Neural cell (in vitro differentiated cells): ENCODE results near the gene CTNNBL1. TPM values are rescaled to one million over a fixed set of nuclear protein-coding genes. Genes with fewer than 3 reads are reported as not detected.
A peak's percentile ranks its signal among the peaks of the same experiment; 100 is the strongest.

ENCODE experiments used
- H2AFZ ChIP-seq: fragments of 200-600, 300-800 bp; sonication (generic), shearing (Covaris generic); 2 replicates; pipeline ENCODE4 v1.6.0; 2014; ENCODE audit warnings: low read depth, mild to moderate bottlenecking, antibody characterized with exemption, low read length, moderate library complexity
- H3F3A ChIP-seq: fragments of 200-600 bp; shearing (Covaris generic); 2 replicates; pipeline ENCODE4 v1.6.1; 2016; ENCODE audit warnings: mild to moderate bottlenecking, moderate library complexity, mixed read lengths, antibody characterized with exemption, low read length; ENCODE audit not compliant: insufficient read depth, poor library complexity, severe bottlenecking
- H3K27ac ChIP-seq: fragments of 200-600, 300-800 bp; sonication (generic), shearing (Covaris generic); 2 replicates; pipeline ENCODE4 v1.5.1; 2014; ENCODE audit warnings: mild to moderate bottlenecking, low read length, moderate library complexity
- H3K27me3 ChIP-seq: fragments of 300-800, 200-600 bp; sonication (generic), shearing (Covaris generic); 2 replicates; pipeline ENCODE4 v1.6.0; 2014; ENCODE audit warnings: mild to moderate bottlenecking, low read depth, low read length, moderate library complexity; ENCODE audit not compliant: insufficient read depth
- H3K36me3 ChIP-seq: fragments of 300-800, 200-600 bp; sonication (generic), shearing (Covaris generic); 2 replicates; pipeline ENCODE4 v1.5.1; 2014; ENCODE audit warnings: mild to moderate bottlenecking, antibody characterized with exemption, low read length, moderate library complexity; ENCODE audit not compliant: insufficient read depth
- H3K4me2 ChIP-seq: fragments of 300-800, 200-600 bp; sonication (generic), shearing (Covaris generic); 2 replicates; pipeline ENCODE4 v1.6.0; 2014; ENCODE audit warnings: mild to moderate bottlenecking, low read length
- H3K4me3 ChIP-seq: fragments of 300-800, 200-600 bp; sonication (generic), shearing (Covaris generic); 2 replicates; pipeline ENCODE4 v1.5.1; 2014; ENCODE audit warnings: mild to moderate bottlenecking, low read length, moderate library complexity
- H3K79me2 ChIP-seq: fragments of 200-600 bp; shearing (Covaris generic); replicated peaks from 2 replicates; pipeline ENCODE4 v1.6.0; 2014; ENCODE audit warnings: mild to moderate bottlenecking, low read length, moderate library complexity; ENCODE audit not compliant: insufficient read depth
- H3K9ac ChIP-seq: fragments of 300-800, 200-600 bp; sonication (generic), shearing (Covaris generic); 2 replicates; pipeline ENCODE4 v1.6.1; 2016; ENCODE audit warnings: mild to moderate bottlenecking, low read length, mixed read lengths
- H3K9me2 ChIP-seq: fragments of 200-600 bp; shearing (Covaris generic); 2 replicates; pipeline ENCODE4 v1.6.1; 2016; ENCODE audit warnings: mild to moderate bottlenecking, low read length, mixed read lengths; ENCODE audit not compliant: insufficient read depth
- H3K9me3 ChIP-seq: fragments of 200-600, 300-800 bp; sonication (generic), shearing (Covaris generic); 2 replicates; pipeline ENCODE4 v1.6.1; 2016; ENCODE audit warnings: mild to moderate bottlenecking, mixed run types, low read length, moderate library complexity, mixed read lengths
- H4K20me1 ChIP-seq: fragments of 200-600 bp; shearing (Covaris generic); 2 replicates; pipeline ENCODE4 v1.6.1; 2016; ENCODE audit warnings: mild to moderate bottlenecking, mixed run types; ENCODE audit not compliant: insufficient read depth
- EP300 ChIP-seq: fragments of 450-650 bp; conservative IDR thresholded peaks from 2 replicates; pipeline ENCODE4 v1.6.1; 2014; ENCODE audit warnings: antibody characterized with exemption, mild to moderate bottlenecking, moderate library complexity; ENCODE audit not compliant: poor library complexity, severe bottlenecking
- EZH2 ChIP-seq: fragments of 200-600, 300-800 bp; shearing (Covaris generic), sonication (generic); IDR thresholded peaks from 2 replicates; pipeline ENCODE4 v1.6.1; 2014; ENCODE audit warnings: antibody characterized with exemption, low read length, borderline replicate concordance, mild to moderate bottlenecking; ENCODE audit not compliant: insufficient read depth, poor library complexity, severe bottlenecking
- MXI1 ChIP-seq: fragments of 450-650 bp; conservative IDR thresholded peaks from 2 replicates; pipeline ENCODE4 v1.6.1; 2014; ENCODE audit warnings: antibody characterized with exemption, mild to moderate bottlenecking; ENCODE audit not compliant: poor library complexity, severe bottlenecking
- POLR2AphosphoS5 ChIP-seq: IDR thresholded peaks from 2 replicates; pipeline ENCODE4 v1.6.1; 2012
- RAD21 ChIP-seq: fragments of 450-650 bp; conservative IDR thresholded peaks from 2 replicates; pipeline ENCODE4 v1.6.1; 2014; ENCODE audit warnings: antibody characterized with exemption, mild to moderate bottlenecking, moderate library complexity
- SMC3 ChIP-seq: fragments of 450-650 bp; conservative IDR thresholded peaks from 2 replicates; pipeline ENCODE4 v1.6.1; 2014; ENCODE audit warnings: antibody characterized with exemption, mild to moderate bottlenecking, moderate library complexity; ENCODE audit not compliant: poor library complexity
- polyA plus RNA-seq: library from polyadenylated mRNA; depleted of rRNA; stranded (reverse); fragments of >200 nt; gene quantifications from 2 replicates; pipeline ENCODE4 v1.2.3, GENCODE V29; 2014
- TF ChIP-seq, protein P1 (sequence below): IDR thresholded peaks from 2 replicates; pipeline ENCODE4 v1.6.1; 2012; ENCODE audit warnings: borderline replicate concordance
- TF ChIP-seq, protein P2 (sequence below): fragments of 450-650 bp; IDR thresholded peaks from 2 replicates; pipeline ENCODE4 v1.5.1; 2014; ENCODE audit warnings: antibody characterized with exemption, mild to moderate bottlenecking, moderate library complexity; ENCODE audit not compliant: poor library complexity, severe bottlenecking

CTNNBL1 gene
- polyA plus RNA-seq, 1 donor from 2014 or later: 32.6 TPM

DNA sequence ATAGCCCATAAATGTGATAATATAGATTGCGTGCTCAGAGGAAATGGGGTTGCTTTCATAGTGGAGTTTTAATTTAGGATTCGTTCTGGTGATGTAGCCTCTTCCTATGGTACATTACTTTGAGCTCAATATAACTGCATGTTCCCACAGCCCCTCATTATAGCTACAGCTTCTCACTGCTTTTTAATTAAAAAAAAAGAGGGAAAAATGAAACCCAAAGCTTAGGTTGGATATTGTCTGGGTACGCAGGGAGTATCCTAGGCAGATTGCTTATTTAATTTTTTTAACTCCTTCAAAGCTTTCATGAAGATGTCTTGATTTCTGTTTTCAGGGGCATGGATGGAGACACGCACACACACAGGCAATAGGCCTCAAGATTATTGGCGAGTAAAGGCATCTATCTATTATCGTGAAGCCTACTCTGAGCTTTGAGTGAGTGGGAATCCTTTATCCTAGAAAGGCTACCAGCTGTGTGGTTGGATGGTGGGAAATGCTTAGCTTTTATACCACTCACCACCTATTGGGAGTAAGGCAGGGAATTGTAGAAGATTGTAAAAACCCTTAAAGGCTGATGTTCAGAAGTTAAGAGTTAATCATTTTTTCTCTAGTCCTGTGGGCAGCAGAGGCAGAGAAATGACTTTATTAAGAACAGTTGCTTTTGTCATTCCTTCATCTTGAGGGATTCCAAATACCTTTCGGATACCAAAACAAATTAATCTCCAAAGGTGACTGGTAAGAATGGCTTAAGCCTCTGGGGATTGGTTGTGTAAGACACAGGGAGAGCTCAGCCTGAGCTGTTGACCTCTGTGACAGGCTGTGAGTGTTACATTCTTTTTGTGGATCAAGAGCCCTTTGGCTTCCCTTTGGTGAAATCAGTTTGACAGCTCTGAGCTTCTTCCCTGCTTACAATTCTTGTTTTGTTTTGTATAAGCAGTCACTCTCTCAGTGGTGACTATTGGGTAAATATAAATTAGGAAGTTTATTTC, 33.4 kb downstream of the CTNNBL1 start:
- H3K36me3 ChIP-seq: no peaks in the 10 kb centered on the region
- no peak overlapping the region for H2AFZ ChIP-seq
- no peaks in the 10 kb centered on the region for H3K27me3 ChIP-seq
- H3K9ac ChIP-seq: no peak overlapping the region
- no peak overlapping the region for H3K4me2 ChIP-seq
- peak overlapping the region; percentile 2 for H3K4me3 ChIP-seq
- TF ChIP-seq EZH2: no peak
- peak; percentile 49 for TF ChIP-seq POLR2AphosphoS5
- TF ChIP-seq, protein P1, sequence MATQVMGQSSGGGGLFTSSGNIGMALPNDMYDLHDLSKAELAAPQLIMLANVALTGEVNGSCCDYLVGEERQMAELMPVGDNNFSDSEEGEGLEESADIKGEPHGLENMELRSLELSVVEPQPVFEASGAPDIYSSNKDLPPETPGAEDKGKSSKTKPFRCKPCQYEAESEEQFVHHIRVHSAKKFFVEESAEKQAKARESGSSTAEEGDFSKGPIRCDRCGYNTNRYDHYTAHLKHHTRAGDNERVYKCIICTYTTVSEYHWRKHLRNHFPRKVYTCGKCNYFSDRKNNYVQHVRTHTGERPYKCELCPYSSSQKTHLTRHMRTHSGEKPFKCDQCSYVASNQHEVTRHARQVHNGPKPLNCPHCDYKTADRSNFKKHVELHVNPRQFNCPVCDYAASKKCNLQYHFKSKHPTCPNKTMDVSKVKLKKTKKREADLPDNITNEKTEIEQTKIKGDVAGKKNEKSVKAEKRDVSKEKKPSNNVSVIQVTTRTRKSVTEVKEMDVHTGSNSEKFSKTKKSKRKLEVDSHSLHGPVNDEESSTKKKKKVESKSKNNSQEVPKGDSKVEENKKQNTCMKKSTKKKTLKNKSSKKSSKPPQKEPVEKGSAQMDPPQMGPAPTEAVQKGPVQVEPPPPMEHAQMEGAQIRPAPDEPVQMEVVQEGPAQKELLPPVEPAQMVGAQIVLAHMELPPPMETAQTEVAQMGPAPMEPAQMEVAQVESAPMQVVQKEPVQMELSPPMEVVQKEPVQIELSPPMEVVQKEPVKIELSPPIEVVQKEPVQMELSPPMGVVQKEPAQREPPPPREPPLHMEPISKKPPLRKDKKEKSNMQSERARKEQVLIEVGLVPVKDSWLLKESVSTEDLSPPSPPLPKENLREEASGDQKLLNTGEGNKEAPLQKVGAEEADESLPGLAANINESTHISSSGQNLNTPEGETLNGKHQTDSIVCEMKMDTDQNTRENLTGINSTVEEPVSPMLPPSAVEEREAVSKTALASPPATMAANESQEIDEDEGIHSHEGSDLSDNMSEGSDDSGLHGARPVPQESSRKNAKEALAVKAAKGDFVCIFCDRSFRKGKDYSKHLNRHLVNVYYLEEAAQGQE: peak; percentile 74
- H3F3A ChIP-seq: no peaks in the 10 kb centered on the region
- H3K9me2 ChIP-seq: no peaks in the 10 kb centered on the region
- no peaks in the 10 kb centered on the region for H4K20me1 ChIP-seq
- H3K79me2 ChIP-seq: peaks cover 4% of the 10 kb centered on the region
- no peaks in the 10 kb centered on the region for H3K9me3 ChIP-seq
- H3K27ac ChIP-seq: peak overlapping the region; percentile 22

DNA sequence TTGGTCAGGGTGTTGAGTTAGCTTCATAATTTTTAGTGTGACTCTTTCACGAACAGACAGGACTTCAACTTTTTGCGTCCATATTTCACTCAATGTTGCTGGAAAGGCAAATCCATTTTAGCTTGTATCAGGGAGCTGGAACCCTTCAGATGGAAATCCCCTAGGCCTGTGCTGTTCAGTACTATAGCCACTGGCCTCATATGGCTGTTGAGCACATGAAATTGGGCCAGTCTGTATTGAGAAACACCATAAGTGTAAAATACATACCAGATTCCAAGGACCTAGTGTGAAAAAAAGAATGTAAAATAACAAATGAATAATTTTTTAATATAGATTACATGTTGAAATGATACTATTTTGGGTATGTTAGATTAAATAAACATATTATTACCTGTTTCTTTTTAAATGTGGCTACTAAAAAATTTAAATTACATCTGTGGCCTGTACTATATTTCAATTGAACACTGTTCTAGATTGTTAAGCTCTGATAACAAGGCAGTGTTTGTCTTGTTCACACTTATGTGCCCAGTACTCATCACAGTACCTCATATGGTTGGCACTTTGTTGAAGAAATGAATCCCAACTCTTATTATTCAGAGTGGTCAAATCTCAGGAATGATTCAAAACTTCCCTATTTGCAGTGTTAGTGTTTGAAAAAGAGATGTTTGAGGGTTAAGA, 34.3 kb downstream of the CTNNBL1 start:
- Histone ChIP-seq H3K27me3 (no peaks in the 10 kb centered on the region), H2AFZ (no peak overlapping the region), H3K27ac (peak overlapping the region; percentile 22), H3K79me2 (peaks cover 4% of the 10 kb centered on the region), H3K36me3 (no peaks in the 10 kb centered on the region), H4K20me1 (no peaks in the 10 kb centered on the region), H3K4me3 (no peak overlapping the region), H3K9me2 (no peaks in the 10 kb centered on the region), H3K4me2 (no peak overlapping the region), H3K9me3 (no peaks in the 10 kb centered on the region), H3K9ac (no peak overlapping the region), H3F3A (no peaks in the 10 kb centered on the region)
- TF ChIP-seq EZH2 (no peak), EP300 (no peak), POLR2AphosphoS5 (no peak), RAD21 (no peak), SMC3 (no peak), MXI1 (no peak)
- TF ChIP-seq, protein P2, sequence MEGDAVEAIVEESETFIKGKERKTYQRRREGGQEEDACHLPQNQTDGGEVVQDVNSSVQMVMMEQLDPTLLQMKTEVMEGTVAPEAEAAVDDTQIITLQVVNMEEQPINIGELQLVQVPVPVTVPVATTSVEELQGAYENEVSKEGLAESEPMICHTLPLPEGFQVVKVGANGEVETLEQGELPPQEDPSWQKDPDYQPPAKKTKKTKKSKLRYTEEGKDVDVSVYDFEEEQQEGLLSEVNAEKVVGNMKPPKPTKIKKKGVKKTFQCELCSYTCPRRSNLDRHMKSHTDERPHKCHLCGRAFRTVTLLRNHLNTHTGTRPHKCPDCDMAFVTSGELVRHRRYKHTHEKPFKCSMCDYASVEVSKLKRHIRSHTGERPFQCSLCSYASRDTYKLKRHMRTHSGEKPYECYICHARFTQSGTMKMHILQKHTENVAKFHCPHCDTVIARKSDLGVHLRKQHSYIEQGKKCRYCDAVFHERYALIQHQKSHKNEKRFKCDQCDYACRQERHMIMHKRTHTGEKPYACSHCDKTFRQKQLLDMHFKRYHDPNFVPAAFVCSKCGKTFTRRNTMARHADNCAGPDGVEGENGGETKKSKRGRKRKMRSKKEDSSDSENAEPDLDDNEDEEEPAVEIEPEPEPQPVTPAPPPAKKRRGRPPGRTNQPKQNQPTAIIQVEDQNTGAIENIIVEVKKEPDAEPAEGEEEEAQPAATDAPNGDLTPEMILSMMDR: no peak
- TF ChIP-seq, protein P1: no peak
